Transverse colon (tissue), 4 donors: ENCODE results near the gene LETMD1. TPM values are rescaled to one million over a fixed set of nuclear protein-coding genes. Genes with fewer than 3 reads are reported as not detected.

Source experiments
- DNase-seq: peaks from one replicate; pipeline ENCODE4 v3.0.0-alpha.2; 2019
- H3K27ac ChIP-seq, 4 donors: fragments of 200-600 bp; sonication (generic); 2 replicates each; pipeline ENCODE4 v1.5.1; 2016 to 2018; ENCODE audit warnings: inconsistent platforms in 4 of 4
- H3K27me3 ChIP-seq: fragments of 200-600 bp; sonication (generic); 2 replicates; pipeline ENCODE4 v1.5.1; 2017; ENCODE audit warnings: inconsistent platforms
- H3K36me3 ChIP-seq, 4 donors: fragments of 200-600 bp; sonication (generic); 2 replicates each; pipeline ENCODE4 v1.5.1; 2017 to 2019; ENCODE audit warnings: inconsistent platforms in 4 of 4
- H3K4me1 ChIP-seq, 4 donors: fragments of 200-600 bp; sonication (generic); 2 replicates each; pipeline ENCODE4 v1.5.1; 2017 to 2020; ENCODE audit warnings: inconsistent platforms in 4 of 4
- H3K4me3 ChIP-seq, 4 donors: fragments of 200-600 bp; sonication (generic); 1 replicate in 1 of 4; 2 replicates in 3 of 4; pipeline versions ENCODE4 v1.5.1 to v1.6.1; 2017 to 2019; ENCODE audit warnings: inconsistent platforms in 4 of 4
- H3K9me3 ChIP-seq, 2 donors: fragments of 200-600 bp; sonication (generic); 2 replicates each; pipeline ENCODE4 v1.5.1; 2017 to 2019; ENCODE audit warnings: inconsistent platforms in 2 of 2
- EP300 ChIP-seq: sonication (generic); formaldehyde crosslinking; IDR thresholded peaks from one replicate; pipeline ENCODE4 v1.6.1; 2017; ENCODE audit warnings: antibody characterized with exemption, low read depth
- POLR2A ChIP-seq: fragments of 450-650 bp; IDR thresholded peaks from one replicate; pipeline ENCODE4 v1.6.1; 2016; ENCODE audit warnings: antibody characterized with exemption, mild to moderate bottlenecking, moderate library complexity
- POLR2AphosphoS5 ChIP-seq, 3 donors: sonication (generic); formaldehyde crosslinking; IDR thresholded peaks; one replicate each; pipeline ENCODE4 v1.6.1; 2016; ENCODE audit warnings: antibody characterized with exemption in 3 of 3
- WGBS, 2 donors: methylation state at CpG; one replicate each; pipeline ENCODE4 v1.1.5; 2018; ENCODE audit warnings: low coverage in 1 of 2; 5-methylcytosine and 5-hydroxymethylcytosine counted together
- in situ Hi-C, 4 donors: fragments of 200-750 bp; cut with MboI; loops; one replicate each; pipeline versions ENCODE4 v1.15.0 to v1.15.1; 2017; ENCODE audit warnings: low sequenced_read_pairs in 3 of 4, low pct_ligation_motif_present in 1 of 4, low pct_unique_long_range_greater_than_20kb in 1 of 4
- intact Hi-C: fragments of 100-400 bp; cut with DNase I; formaldehyde crosslinking; loops from one replicate; pipeline ENCODE4 v1.15.1; 2023; ENCODE audit warnings: low total_unique reads
- total RNA-seq, 4 donors: library from RNA; depleted of rRNA; stranded (reverse); fragments of >200 nt; gene quantifications; one replicate each; pipeline ENCODE4 v1.1.0, GENCODE V29; 2016
- TF ChIP-seq, protein P1 (sequence below), 5 experiments: fragments of 200-600 bp in 3 of 5; fragments of 450-650 bp in 2 of 5; sonication (generic) in 3 of 5; IDR thresholded peaks; 1 replicate in 2 of 5; 2 replicates in 3 of 5; pipeline ENCODE4 v1.5.1; 2016 to 2017; ENCODE audit warnings: antibody characterized with exemption in 5 of 5, inconsistent platforms in 3 of 5, mild to moderate bottlenecking in 2 of 5, moderate library complexity in 1 of 5

The LETMD1 gene
- total RNA-seq, 4 donors from 2014 or later = 45.3 to 109 (median 88.9) TPM

- Histone ChIP-seq H3K4me3 (no peak overlapping the region), H3K9me3 (no peaks in the 10 kb centered on the region), H3K36me3 (no peaks in the 10 kb centered on the region), H3K27ac (peak overlapping the region in 1 of 4 donors; percentile 3), H3K4me1 (peaks cover 3 to 37% (median 24%) of the 10 kb centered on the region in 4 donors), H3K27me3 (no peaks in the 10 kb centered on the region)
- in situ Hi-C loops (no loop called here), intact Hi-C loops (no loop called here)
- 20 to 35% methylated on average over 1 of the region's 1 CpG for WGBS, 2 donors
- DNase-seq = no peak
- TF ChIP-seq POLR2A = no peak
- TF ChIP-seq POLR2AphosphoS5 (IDR thresholded peaks at IDR 0.05) = no peak
- TF ChIP-seq, protein P1, sequence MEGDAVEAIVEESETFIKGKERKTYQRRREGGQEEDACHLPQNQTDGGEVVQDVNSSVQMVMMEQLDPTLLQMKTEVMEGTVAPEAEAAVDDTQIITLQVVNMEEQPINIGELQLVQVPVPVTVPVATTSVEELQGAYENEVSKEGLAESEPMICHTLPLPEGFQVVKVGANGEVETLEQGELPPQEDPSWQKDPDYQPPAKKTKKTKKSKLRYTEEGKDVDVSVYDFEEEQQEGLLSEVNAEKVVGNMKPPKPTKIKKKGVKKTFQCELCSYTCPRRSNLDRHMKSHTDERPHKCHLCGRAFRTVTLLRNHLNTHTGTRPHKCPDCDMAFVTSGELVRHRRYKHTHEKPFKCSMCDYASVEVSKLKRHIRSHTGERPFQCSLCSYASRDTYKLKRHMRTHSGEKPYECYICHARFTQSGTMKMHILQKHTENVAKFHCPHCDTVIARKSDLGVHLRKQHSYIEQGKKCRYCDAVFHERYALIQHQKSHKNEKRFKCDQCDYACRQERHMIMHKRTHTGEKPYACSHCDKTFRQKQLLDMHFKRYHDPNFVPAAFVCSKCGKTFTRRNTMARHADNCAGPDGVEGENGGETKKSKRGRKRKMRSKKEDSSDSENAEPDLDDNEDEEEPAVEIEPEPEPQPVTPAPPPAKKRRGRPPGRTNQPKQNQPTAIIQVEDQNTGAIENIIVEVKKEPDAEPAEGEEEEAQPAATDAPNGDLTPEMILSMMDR (IDR thresholded peaks at IDR 0.05) = no peak
- TF ChIP-seq EP300 = no peak
These were observed 26.4 kb upstream of the LETMD1 start for GRCh38 chr12:51021694-51022093.

GRCh38 chr12:51023625-51024382 lies 24.3 kb upstream of the LETMD1 start:
- peak overlapping the region in 3 of 4 donors; percentile 64 to 95 (median 86) for H3K4me3 ChIP-seq
- WGBS, 2 donors = 48 to 51% methylated on average over 3 to 4 of the region's 4 CpGs

DNA sequence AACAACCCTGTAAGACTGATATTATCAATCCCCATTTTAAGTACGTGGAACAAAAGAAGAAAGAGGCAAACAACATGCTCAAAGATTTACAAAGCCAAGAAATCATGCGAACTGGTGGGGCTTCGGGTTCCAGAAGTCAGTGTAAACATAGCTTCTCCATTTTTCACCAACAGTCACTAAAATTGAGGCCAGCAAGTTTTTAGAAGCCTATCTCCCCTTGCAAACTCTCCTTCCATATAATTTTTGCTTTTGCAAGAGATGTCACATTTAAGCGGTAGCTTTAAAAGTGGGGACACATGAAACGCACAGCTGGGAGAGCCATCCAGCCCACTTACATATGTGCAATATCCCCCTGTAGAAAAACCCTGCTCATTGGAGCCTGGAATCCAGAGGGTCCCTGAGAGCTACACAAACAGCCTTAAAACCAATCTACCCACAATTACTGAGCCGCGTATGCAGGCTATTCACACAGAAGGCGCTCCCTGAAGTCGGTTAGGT lies 22.7 kb upstream of the LETMD1 start:
- Histone ChIP-seq H3K9me3 (no peaks in the 10 kb centered on the region), H3K4me3 (peak overlapping the region; percentile 64 to 95 (median 82)), H3K36me3 (no peaks in the 10 kb centered on the region), H3K4me1 (peaks cover 3 to 51% (median 27%) of the 10 kb centered on the region in 4 donors), H3K27me3 (no peaks in the 10 kb centered on the region), H3K27ac (peak overlapping the region; percentile 92 to 97 (median 94))
- 4 to 20% methylated on average over 5 to 9 of the region's 9 CpGs for WGBS, 2 donors
- in situ Hi-C loops (no loop called here), intact Hi-C loops (no loop called here)
- no peak for TF ChIP-seq EP300
- TF ChIP-seq POLR2A = no peak
- TF ChIP-seq POLR2AphosphoS5 (IDR thresholded peaks at IDR 0.05) = no peak
- TF ChIP-seq, protein P1 (IDR thresholded peaks at IDR 0.05) = no peak
- DNase-seq = no peak

More at GRCh38 chr12:51023625-51024382, 24.3 kb upstream of the LETMD1 start:
- Histone ChIP-seq H3K27ac (peak overlapping the region; percentile 92 to 97 (median 94)), H3K36me3 (no peaks in the 10 kb centered on the region), H3K4me1 (peaks cover 3 to 49% (median 27%) of the 10 kb centered on the region in 4 donors), H3K9me3 (no peaks in the 10 kb centered on the region), H3K27me3 (no peaks in the 10 kb centered on the region)
- in situ Hi-C loops (no loop called here), intact Hi-C loops (no loop called here)
- TF ChIP-seq POLR2AphosphoS5 (IDR thresholded peaks at IDR 0.05) (no peak), POLR2A (no peak), EP300 (no peak)
- TF ChIP-seq, protein P1 (IDR thresholded peaks at IDR 0.05) = no peak
- no peak for DNase-seq

DNA sequence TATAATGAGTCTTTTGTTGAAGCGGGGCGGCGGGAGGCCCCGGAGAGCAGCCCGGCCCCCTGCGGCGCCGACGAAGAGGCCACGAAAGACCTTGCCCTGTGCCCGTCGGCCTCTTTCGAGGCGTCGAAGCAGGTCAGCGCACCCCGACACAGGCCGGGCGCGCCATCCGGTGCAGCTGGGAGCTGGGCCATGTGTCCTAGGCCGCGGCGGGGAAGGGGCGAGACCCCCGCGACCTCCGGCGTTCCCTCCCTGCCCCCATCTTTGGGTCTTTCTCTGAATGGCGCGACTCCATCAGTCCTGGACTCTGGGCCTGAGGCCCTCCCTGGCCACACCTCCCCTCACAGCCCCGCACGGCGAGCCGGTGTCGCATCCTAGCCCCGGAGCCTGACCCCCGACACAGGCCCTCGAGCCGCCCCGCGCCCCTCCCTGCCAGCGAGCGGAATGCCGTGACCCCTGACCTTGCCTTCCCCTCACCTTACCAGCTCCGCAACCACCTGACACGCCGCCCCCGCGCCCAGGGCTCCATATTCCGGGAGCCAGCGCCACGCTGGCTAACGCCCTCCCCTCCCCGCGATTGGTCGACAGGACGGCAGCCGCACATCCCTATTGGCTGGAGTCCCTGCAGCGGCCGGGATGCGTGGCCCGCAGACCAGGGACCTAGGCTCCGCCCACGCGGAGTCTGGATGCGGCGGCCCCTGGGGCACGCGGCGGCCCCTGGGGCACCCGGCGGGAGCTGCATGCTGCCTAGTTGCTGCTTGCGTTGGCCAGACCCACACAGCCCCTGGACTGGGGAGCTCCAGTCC lies 22.1 kb upstream of the LETMD1 start, which contains the start of gene SLC11A2:
Gene SLC11A2, minus strand, starts transcription at position 549 of the 803 bp plus-strand sequence. CDS start 15,656 bp downstream, outside the sequence.
- Histone ChIP-seq H3K27me3 (no peaks in the 10 kb centered on the region), H3K4me3 (peak within 1 kb of the TSS; percentile 64 to 95 (median 82)), H3K27ac (peak within 1 kb of the TSS; percentile 92 to 97 (median 94)), H3K4me1 (peaks cover 3 to 51% (median 27%) of the 10 kb centered on the region in 4 donors), H3K36me3 (no peaks in the 10 kb centered on the region), H3K9me3 (no peaks in the 10 kb centered on the region)
- WGBS, 2 donors = 0% methylated on average over 18 of the region's 74 CpGs; no CpG with 5 or more reads in 1 of the 2 donors
- DNase-seq = peak; percentile 96
- in situ Hi-C loops = no loop called here
- intact Hi-C loops = no loop called here
- TF ChIP-seq EP300 = no peak
- peak; percentile 77 for TF ChIP-seq POLR2A
- TF ChIP-seq, protein P1 (IDR thresholded peaks at IDR 0.05) = peak in 4 of 5 experiments; percentile 10 to 39 (median 18)
- peak; percentile 81 to 85 (median 84) for TF ChIP-seq POLR2AphosphoS5 (IDR thresholded peaks at IDR 0.05)
